ENCODE data around the gene ADAMTS3. TPM values are rescaled to one million over a fixed set of nuclear protein-coding genes. Genes with fewer than 3 reads are reported as not detected.

ADAMTS3 gene
- total and polyA plus RNA-seq, 9 of the 15 experiments (the other 6 are each of a cell fraction or from before 2014, with no cell fraction given), result 4.0 to 18.0 (median 12.1) TPM

GRCh38 chr4:72275381-72275780, 293.6 kb downstream of the ADAMTS3 start:
- H3K4me1 ChIP-seq (replicated peaks in 1 of 2; ENCODE audit: control insufficient read depth in 2 of 2, insufficient read depth in 2 of 2, low read length in 2 of 2), result no peaks in the 10 kb centered on the region
- ATAC-seq, result no peak
- H3K79me2 ChIP-seq (ENCODE audit: control insufficient read depth, insufficient read depth, low read length), result no peaks in the 10 kb centered on the region
- in situ Hi-C loops (cut with MboI), result loop anchor here (25.0 kb wide), 2 partner anchors 513 to 1363 kb away; partner anchors contain the start of gene MOB1B
- H3K4me2 ChIP-seq (ENCODE audit: insufficient read depth, low read length), result no peak overlapping the region
- H2AFZ ChIP-seq (ENCODE audit: low read depth, low read length), result no peak overlapping the region
- intact Hi-C loops (cut with micrococcal nuclease), result loop anchor here (10.0 kb wide), 1 partner anchor 531 kb away; no protein-coding TSS in a partner anchor
- ChIA-PET CTCF (ENCODE audit: low intra/inter-chr PET ratio) (no interaction called here), POLR2A (no interaction called here)
- no peaks in the 10 kb centered on the region for H3K36me3 ChIP-seq (ENCODE audit: control insufficient read depth, insufficient read depth, low read length)
- DNase-seq (ENCODE audit: extremely low read depth in 1 of 4, low spot score in 3 of 4), result no peak
- no peaks in the 10 kb centered on the region for H3K9me3 ChIP-seq (replicated peaks; ENCODE audit: control insufficient read depth, insufficient read depth, low read depth, low read length)
- H3K27me3 ChIP-seq (ENCODE audit: control insufficient read depth in 2 of 2, insufficient read depth in 2 of 2, low read length in 2 of 2), result no peaks in the 10 kb centered on the region
- TF ChIP-seq ZBTB12 (CRISPR knock-in tag; IDR thresholded peaks at IDR 0.05) (no peak), E2F1 (CRISPR knock-in tag; IDR thresholded peaks at IDR 0.05) (no peak), HNRNPH1 (optimal IDR thresholded peaks at IDR 0.05; ENCODE audit: low read depth, low read length) (no peak)
- H3K9ac ChIP-seq (ENCODE audit: insufficient read depth in 1 of 2, low read depth in 2 of 2, low read length in 2 of 2), result no peak overlapping the region
- WGBS (ENCODE audit: insufficient coverage, low coverage, missing lambda C conversion rate), result 0% methylated on average over 1 of the region's 1 CpG
- no peaks in the 10 kb centered on the region for H3K9me1 ChIP-seq (ENCODE audit: control insufficient read depth, insufficient read depth, low read length)
- no peaks in the 10 kb centered on the region for H4K20me1 ChIP-seq (replicated peaks; ENCODE audit: control insufficient read depth, insufficient read depth, low read length)
- H3K27ac ChIP-seq (ENCODE audit: extremely low read depth, low read depth, low read length), result no peak overlapping the region
- FAIRE-seq, result no peak
- no peak overlapping the region for H3K4me3 ChIP-seq
- BruUV-seq (replicated peaks), result no TSS peak

Data from K562 (cell line).